Endodermal cell (in vitro differentiated cells): ENCODE results near the gene PRDM10. TPM values are rescaled to one million over a fixed set of nuclear protein-coding genes. Genes with fewer than 3 reads are reported as not detected.
"Not testable (repeated sequence)": the region's sequence is repeated elsewhere in the genome, so short reads cannot be mapped to it uniquely, and the experiment has no call there.

ENCODE experiments used
- DNase-seq: peaks from one replicate; pipeline ENCODE4 v3.0.0-alpha.2; 2017
- H3K27ac ChIP-seq: 2 replicates; pipeline ENCODE4 v1.5.1; 2013; ENCODE audit warnings: mild to moderate bottlenecking, low read depth, low read length, moderate library complexity
- H3K27me3 ChIP-seq: 2 replicates; pipeline ENCODE4 v1.6.1; 2013; ENCODE audit warnings: mild to moderate bottlenecking, low read length, moderate library complexity; ENCODE audit not compliant: insufficient read depth, control insufficient read depth, poor library complexity, severe bottlenecking
- H3K36me3 ChIP-seq: 2 replicates; pipeline ENCODE4 v1.7.0; 2013; ENCODE audit warnings: mild to moderate bottlenecking, low read length, moderate library complexity; ENCODE audit not compliant: control insufficient read depth, insufficient read depth
- H3K4me1 ChIP-seq: one replicate; pipeline ENCODE4 v1.7.0; 2013; ENCODE audit warnings: low read length; ENCODE audit not compliant: control insufficient read depth, insufficient read depth
- H3K4me3 ChIP-seq: 2 replicates; pipeline ENCODE4 v1.5.1; 2013; ENCODE audit warnings: mild to moderate bottlenecking, low read length, moderate library complexity
- H3K9ac ChIP-seq: 2 replicates; pipeline ENCODE4 v1.6.1; 2013; ENCODE audit warnings: mild to moderate bottlenecking, low read length, moderate library complexity; ENCODE audit not compliant: poor library complexity, severe bottlenecking; ENCODE audit errors: extremely low read depth
- H3K9me3 ChIP-seq: 2 replicates; pipeline ENCODE4 v1.6.1; 2013; ENCODE audit warnings: mild to moderate bottlenecking, low read length, moderate library complexity; ENCODE audit not compliant: control insufficient read depth
- H3K27ac Mint-ChIP-seq: 2 replicates; pipeline ENCODE4 v1.8.0; 2020; ENCODE audit warnings: mixed read lengths
- H3K27me3 Mint-ChIP-seq: 2 replicates; pipeline ENCODE4 v1.8.0; 2021; ENCODE audit warnings: mild to moderate bottlenecking, mixed read lengths; ENCODE audit not compliant: insufficient read depth
- H3K36me3 Mint-ChIP-seq: 2 replicates; pipeline ENCODE4 v1.8.0; 2020; ENCODE audit warnings: low read depth, mixed read lengths
- H3K4me1 Mint-ChIP-seq: 2 replicates; pipeline ENCODE4 v1.8.0; 2020; ENCODE audit warnings: mixed read lengths
- H3K4me3 Mint-ChIP-seq: 2 replicates; pipeline ENCODE4 v1.8.0; 2020; ENCODE audit warnings: mild to moderate bottlenecking, moderate library complexity, mixed read lengths
- H3K9me3 Mint-ChIP-seq: 2 replicates; pipeline ENCODE4 v1.8.0; 2020; ENCODE audit warnings: mild to moderate bottlenecking, mixed read lengths
- CTCF ChIP-seq: fragments of 200-600 bp; sonication (generic); conservative IDR thresholded peaks from 2 replicates; pipeline ENCODE4 v1.5.0; 2021; ENCODE audit warnings: antibody characterized with exemption, mild to moderate bottlenecking
- WGBS, 2 experiments: methylation state at CpG; one replicate each; pipeline versions ENCODE4 v1.1.5 to v1.1.7; 2013; ENCODE audit warnings: missing lambda C conversion rate in 2 of 2, mixed read lengths in 1 of 2; ENCODE audit not compliant: insufficient coverage in 1 of 2, insufficient read length in 1 of 2; 5-methylcytosine and 5-hydroxymethylcytosine counted together
- total RNA-seq, 2 donors: library from RNA; stranded (reverse); fragmentation: NEBNext Ultra II Directional in 1 of 2; extraction: Animal tissue kit (Norgen Biotek cat#: 25700) in 1 of 2; gene quantifications; 2 replicates in 1 of 2; 3 replicates in 1 of 2; pipeline ENCODE4 v1.2.1, GENCODE V29; 2021

PRDM10 gene
- total RNA-seq, 2 donors from 2014 or later: 15.9 to 16.4 TPM

- Histone ChIP-seq H3K4me3 (no peak overlapping the region), H3K27me3 (no peaks in the 10 kb centered on the region), H3K4me1 (peaks cover 4% of the 10 kb centered on the region), H3K27ac (no peak overlapping the region), H3K9me3 (no peaks in the 10 kb centered on the region), H3K9ac (no peak overlapping the region), H3K36me3 (peaks cover 94% of the 10 kb centered on the region)
- Mint-ChIP-seq H3K4me1 (peaks cover 6% of the 10 kb centered on the region), H3K36me3 (peaks cover 86% of the 10 kb centered on the region), H3K4me3 (no peak overlapping the region), H3K27ac (peak overlapping the region; percentile 48), H3K9me3 (no peaks in the 10 kb centered on the region), H3K27me3 (no peaks in the 10 kb centered on the region)
- TF ChIP-seq CTCF: peak; percentile 77
- 82 to 93% methylated on average over 2 to 8 of the region's 9 CpGs for WGBS, 2 experiments
- peak; percentile 89 for DNase-seq
These were observed 121.0 kb downstream of the PRDM10 start for GRCh38 chr11:129881570-129882170.

GRCh38 chr11:129880311-129880710, 122.3 kb downstream of the PRDM10 start:
- no peak for TF ChIP-seq CTCF
- Histone ChIP-seq H3K36me3 (peaks cover 94% of the 10 kb centered on the region), H3K9me3 (no peaks in the 10 kb centered on the region), H3K4me3 (no peak overlapping the region), H3K27me3 (no peaks in the 10 kb centered on the region), H3K9ac (no peak overlapping the region), H3K4me1 (peaks cover 4% of the 10 kb centered on the region), H3K27ac (no peak overlapping the region)
- no peak overlapping the region for H3K27ac Mint-ChIP-seq
- no peak for DNase-seq
- no peaks in the 10 kb centered on the region for H3K27me3 Mint-ChIP-seq
- H3K4me1 Mint-ChIP-seq: peaks cover 6% of the 10 kb centered on the region
- 92 to 94% methylated on average over 3 of the region's 3 CpGs for WGBS, 2 experiments
- peaks cover 84% of the 10 kb centered on the region for H3K36me3 Mint-ChIP-seq
- no peaks in the 10 kb centered on the region for H3K9me3 Mint-ChIP-seq
- H3K4me3 Mint-ChIP-seq: no peak overlapping the region

- WGBS, 2 experiments: 96 to 100% methylated on average over 7 of the region's 7 CpGs
- H3K4me1 Mint-ChIP-seq: no peaks in the 10 kb centered on the region
- Histone ChIP-seq H3K9ac (no peak overlapping the region), H3K4me3 (no peak overlapping the region), H3K9me3 (no peaks in the 10 kb centered on the region), H3K27me3 (no peaks in the 10 kb centered on the region), H3K27ac (no peak overlapping the region), H3K36me3 (peaks cover 96% of the 10 kb centered on the region), H3K4me1 (no peaks in the 10 kb centered on the region)
- H3K27ac Mint-ChIP-seq: no peak overlapping the region
- H3K9me3 Mint-ChIP-seq: no peaks in the 10 kb centered on the region
- no peak overlapping the region for H3K4me3 Mint-ChIP-seq
- H3K27me3 Mint-ChIP-seq: no peaks in the 10 kb centered on the region
- H3K36me3 Mint-ChIP-seq: peaks cover 85% of the 10 kb centered on the region
- DNase-seq: no peak
- no peak for TF ChIP-seq CTCF
These were observed 130.7 kb downstream of the PRDM10 start for GRCh38 chr11:129871914-129872313.

- H3K9me3 ChIP-seq, H3K4me3 Mint-ChIP-seq, H3K27me3 Mint-ChIP-seq, H3K27ac ChIP-seq, H3K27ac Mint-ChIP-seq, H3K4me1 ChIP-seq, H3K27me3 ChIP-seq, H3K4me1 Mint-ChIP-seq, H3K9ac ChIP-seq, H3K4me3 ChIP-seq, H3K9me3 Mint-ChIP-seq, DNase-seq: not testable (repeated sequence)
- 68 to 90% methylated on average over 5 to 14 of the region's 16 CpGs for WGBS, 2 experiments
- peaks cover 90% of the 10 kb centered on the region for H3K36me3 ChIP-seq
- peaks cover 90% of the 10 kb centered on the region for H3K36me3 Mint-ChIP-seq
These were observed 134.0 kb downstream of the PRDM10 start for GRCh38 chr11:129868626-129869025.
